ENCODE measurements around the gene F8. TPM values are rescaled to one million over a fixed set of nuclear protein-coding genes. Genes with fewer than 3 reads are reported as not detected.

The F8 gene
- total RNA-seq (5.4 and 7.9 TPM in 2 replicates), polyA plus RNA-seq (3.2 and 4.5 TPM in 2 replicates), polyA minus RNA-seq (ENCODE audit: low replicate concordance) (0.19 TPM in 1 of 2 replicates, not detected in the other)
- 2.5 and 2.7 TPM in 2 replicates for polyA plus RNA-seq (2012)

- Histone ChIP-seq H3K27me3 (ENCODE audit: control insufficient read depth, insufficient read depth, low read length) (no peaks in the 10 kb centered on the region), H3K27ac (ENCODE audit: insufficient read depth, low read length) (no peak within 1 kb of the TSS), H3K79me2 (ENCODE audit: control insufficient read depth, insufficient read depth, low read length) (no peaks in the 10 kb centered on the region), H3K9me3 (ENCODE audit: control insufficient read depth, insufficient read depth, low read depth, low read length) (no peaks in the 10 kb centered on the region), H3K4me1 (ENCODE audit: control insufficient read depth, extremely low read depth, insufficient read depth, low read length) (no peaks in the 10 kb centered on the region), H2AFZ (ENCODE audit: low read length) (no peak within 1 kb of the TSS), H3K9ac (ENCODE audit: insufficient read depth, low read length) (no peak within 1 kb of the TSS), H3K4me3 (replicated peaks in 1 of 4; ENCODE audit: control extremely low read depth in 1 of 4, insufficient read depth in 1 of 4, low read depth in 3 of 4, low read length in 4 of 4) (no peak within 1 kb of the TSS), H4K20me1 (ENCODE audit: control insufficient read depth, extremely low read depth, insufficient read depth, low read length) (no peaks in the 10 kb centered on the region), H3K36me3 (ENCODE audit: control insufficient read depth, insufficient read depth, low read length) (no peaks in the 10 kb centered on the region), H3K4me2 (ENCODE audit: extremely low read depth, insufficient read depth, low read length) (no peak within 1 kb of the TSS)
- no peak for DNase-seq (ENCODE audit: low read depth in 2 of 2)
- no peak for TF ChIP-seq EZH2 (IDR thresholded peaks at IDR 0.05; ENCODE audit: low read length, missing control alignments)
- no peak for TF ChIP-seq CTCF (conservative IDR thresholded peaks at IDR 0.05 in 1 of 2, IDR thresholded peaks at IDR 0.05 in 1 of 2; ENCODE audit: low read depth in 1 of 2, low read length in 2 of 2)
Observed at GRCh38 chrX:155022585-155022984, at the start of gene F8. Gene F8 (minus strand): TSS chrX:155022723. CDS start chrX:155022552, 171 bp downstream.

- Histone ChIP-seq H3K4me2 (ENCODE audit: extremely low read depth, insufficient read depth, low read length) (peak overlapping the region; percentile 72), H4K20me1 (ENCODE audit: control insufficient read depth, extremely low read depth, insufficient read depth, low read length) (no peaks in the 10 kb centered on the region), H3K4me3 (replicated peaks in 1 of 4; ENCODE audit: control extremely low read depth in 1 of 4, insufficient read depth in 1 of 4, low read depth in 3 of 4, low read length in 4 of 4) (peak overlapping the region; percentile 71 to 83 (median 76)), H3K9me3 (ENCODE audit: control insufficient read depth, insufficient read depth, low read depth, low read length) (no peaks in the 10 kb centered on the region), H3K27ac (ENCODE audit: insufficient read depth, low read length) (peak overlapping the region; percentile 69), H3K36me3 (ENCODE audit: control insufficient read depth, insufficient read depth, low read length) (peaks cover 7% of the 10 kb centered on the region), H3K9ac (ENCODE audit: insufficient read depth, low read length) (peak overlapping the region; percentile 59), H3K4me1 (ENCODE audit: control insufficient read depth, extremely low read depth, insufficient read depth, low read length) (peaks cover 2% of the 10 kb centered on the region), H2AFZ (ENCODE audit: low read length) (peak overlapping the region; percentile 81), H3K27me3 (ENCODE audit: control insufficient read depth, insufficient read depth, low read length) (no peaks in the 10 kb centered on the region), H3K79me2 (ENCODE audit: control insufficient read depth, insufficient read depth, low read length) (peaks cover 19% of the 10 kb centered on the region)
- no peak for DNase-seq (ENCODE audit: low read depth in 2 of 2)
- TF ChIP-seq CTCF (conservative IDR thresholded peaks at IDR 0.05 in 1 of 2, IDR thresholded peaks at IDR 0.05 in 1 of 2; ENCODE audit: low read depth in 1 of 2, low read length in 2 of 2): no peak
- no peak for TF ChIP-seq EZH2 (IDR thresholded peaks at IDR 0.05; ENCODE audit: low read length, missing control alignments)
Observed at GRCh38 chrX:155071694-155072280, 49.3 kb upstream of the F8 start.

- DNase-seq (ENCODE audit: low read depth in 2 of 2): peak; percentile 75 to 80
- Histone ChIP-seq H3K27me3 (ENCODE audit: control insufficient read depth, insufficient read depth, low read length) (no peaks in the 10 kb centered on the region), H3K4me1 (ENCODE audit: control insufficient read depth, extremely low read depth, insufficient read depth, low read length) (peaks cover 2% of the 10 kb centered on the region), H3K36me3 (ENCODE audit: control insufficient read depth, insufficient read depth, low read length) (peaks cover 7% of the 10 kb centered on the region), H4K20me1 (ENCODE audit: control insufficient read depth, extremely low read depth, insufficient read depth, low read length) (no peaks in the 10 kb centered on the region), H3K9ac (ENCODE audit: insufficient read depth, low read length) (peak within 1 kb of the TSS; percentile 78), H3K4me3 (replicated peaks in 1 of 4; ENCODE audit: control extremely low read depth in 1 of 4, insufficient read depth in 1 of 4, low read depth in 3 of 4, low read length in 4 of 4) (peak within 1 kb of the TSS; percentile 71 to 87 (median 76)), H3K27ac (ENCODE audit: insufficient read depth, low read length) (peak within 1 kb of the TSS; percentile 80), H3K4me2 (ENCODE audit: extremely low read depth, insufficient read depth, low read length) (peak within 1 kb of the TSS; percentile 72), H3K9me3 (ENCODE audit: control insufficient read depth, insufficient read depth, low read depth, low read length) (no peaks in the 10 kb centered on the region), H2AFZ (ENCODE audit: low read length) (peak within 1 kb of the TSS; percentile 81), H3K79me2 (ENCODE audit: control insufficient read depth, insufficient read depth, low read length) (peaks cover 19% of the 10 kb centered on the region)
- TF ChIP-seq CTCF (conservative IDR thresholded peaks at IDR 0.05 in 1 of 2, IDR thresholded peaks at IDR 0.05 in 1 of 2; ENCODE audit: low read depth in 1 of 2, low read length in 2 of 2) (no peak), EZH2 (IDR thresholded peaks at IDR 0.05; ENCODE audit: low read length, missing control alignments) (no peak)
Observed at GRCh38 chrX:155070975-155071693, 48.6 kb upstream of the F8 start, which contains the start of the genes BRCC3, CMC4 and MTCP1. Gene BRCC3 (plus strand): TSS chrX:155071508. CDS start chrX:155071528, 20 bp downstream. Gene CMC4 (minus strand): TSS chrX:155071136. CDS start chrX:155064023, 7,113 bp downstream. Gene MTCP1 (minus strand): TSS chrX:155071136. CDS start chrX:155066010, 5,126 bp downstream.
